DMS153 treated with DMSO at 0.1 percent for 48 hours (cell line): ENCODE measurements around the gene BAG1.
A peak's percentile ranks its signal among the peaks of the same experiment; 100 is the strongest.

ENCODE experiments used
- DNase-seq: peaks from one replicate; lab custom pipeline; 2025; ENCODE audit not compliant: unreplicated experiment; lab: John Stamatoyannopoulos, UW

The BAG1 gene

GRCh38 chr9:33244137-33244784 lies 20.2 kb downstream of the BAG1 start:
- DNase-seq, result no peak

- no peak for DNase-seq
Observed at GRCh38 chr9:33242609-33243134, 21.8 kb downstream of the BAG1 start.

- no peak for DNase-seq
Observed at GRCh38 chr9:33241298-33241697, 23.2 kb downstream of the BAG1 start.

GRCh38 chr9:33239921-33240320 lies 24.6 kb downstream of the BAG1 start, which contains the start of gene SPINK4:
Gene SPINK4, plus strand, starts transcription at chr9:33240167. Its CDS starts 42 bp downstream, at chr9:33240209.
- no peak for DNase-seq

- DNase-seq, result no peak
Observed at GRCh38 chr9:33236571-33236970, 27.9 kb downstream of the BAG1 start.

GRCh38 chr9:33234511-33235467 lies 29.7 kb downstream of the BAG1 start:
- no peak for DNase-seq

- DNase-seq, result peak; percentile 9
Observed at GRCh38 chr9:33233626-33234342, 30.7 kb downstream of the BAG1 start.

- no peak for DNase-seq
Observed at GRCh38 chr9:33232815-33233214, 31.7 kb downstream of the BAG1 start.

GRCh38 chr9:33231623-33231942 lies 32.9 kb downstream of the BAG1 start:
- DNase-seq, result no peak

- no peak for DNase-seq
Observed at GRCh38 chr9:33230756-33231622, 33.5 kb downstream of the BAG1 start.

GRCh38 chr9:33229359-33230114 lies 35.0 kb downstream of the BAG1 start:
- peak; percentile 67 for DNase-seq

- DNase-seq, result no peak
Observed at GRCh38 chr9:33228606-33229005, 35.9 kb downstream of the BAG1 start.

- DNase-seq, result no peak
Observed at GRCh38 chr9:33227741-33228140, 36.8 kb downstream of the BAG1 start.

GRCh38 chr9:33227008-33227398 lies 37.5 kb downstream of the BAG1 start:
- no peak for DNase-seq

GRCh38 chr9:33225319-33226147 lies 39.0 kb downstream of the BAG1 start:
- peak; percentile 45 for DNase-seq

- DNase-seq, result no peak
Observed at GRCh38 chr9:33223696-33224095, 40.8 kb downstream of the BAG1 start.

- no peak for DNase-seq
Observed at GRCh38 chr9:33222031-33222430, 42.5 kb downstream of the BAG1 start.

GRCh38 chr9:33221568-33221884 lies 43.0 kb downstream of the BAG1 start:
- no peak for DNase-seq
